ENCODE data around the gene BTBD9.

The BTBD9 gene

GRCh38 chr6:38179794-38180430, 459.8 kb downstream of the BTBD9 start:
- DNase-seq = no peak
- TF ChIP-seq GATA1 (IDR thresholded peaks at IDR 0.05; ENCODE audit: low read depth, low read length) (no peak), POLR2A (IDR thresholded peaks at IDR 0.05; ENCODE audit: low read length) (no peak)

- no peak for TF ChIP-seq GATA1 (IDR thresholded peaks at IDR 0.05; ENCODE audit: low read depth, low read length)
- no peak for TF ChIP-seq POLR2A (IDR thresholded peaks at IDR 0.05; ENCODE audit: low read length)
- no peak for DNase-seq
Observed at GRCh38 chr6:38179300-38179699, 460.4 kb downstream of the BTBD9 start.

DNA sequence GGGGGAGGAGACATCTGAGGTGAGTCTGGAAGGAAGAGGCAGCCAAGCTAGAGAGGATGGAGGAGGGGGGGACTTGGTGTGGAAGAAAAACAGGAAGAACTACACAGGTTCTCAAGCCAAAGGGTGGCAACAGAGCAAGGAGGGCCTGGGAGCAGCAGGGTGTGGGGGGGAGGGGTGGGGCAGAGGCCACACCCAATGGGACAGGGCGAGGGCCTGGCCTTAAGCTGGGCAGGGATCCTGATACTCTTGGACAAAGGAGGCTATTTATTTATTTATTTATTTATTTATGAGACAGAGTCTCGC, 461.2 kb downstream of the BTBD9 start:
- TF ChIP-seq POLR2A (IDR thresholded peaks at IDR 0.05; ENCODE audit: low read length) = no peak
- TF ChIP-seq GATA1 (IDR thresholded peaks at IDR 0.05; ENCODE audit: low read depth, low read length) = no peak
- DNase-seq = no peak

DNA sequence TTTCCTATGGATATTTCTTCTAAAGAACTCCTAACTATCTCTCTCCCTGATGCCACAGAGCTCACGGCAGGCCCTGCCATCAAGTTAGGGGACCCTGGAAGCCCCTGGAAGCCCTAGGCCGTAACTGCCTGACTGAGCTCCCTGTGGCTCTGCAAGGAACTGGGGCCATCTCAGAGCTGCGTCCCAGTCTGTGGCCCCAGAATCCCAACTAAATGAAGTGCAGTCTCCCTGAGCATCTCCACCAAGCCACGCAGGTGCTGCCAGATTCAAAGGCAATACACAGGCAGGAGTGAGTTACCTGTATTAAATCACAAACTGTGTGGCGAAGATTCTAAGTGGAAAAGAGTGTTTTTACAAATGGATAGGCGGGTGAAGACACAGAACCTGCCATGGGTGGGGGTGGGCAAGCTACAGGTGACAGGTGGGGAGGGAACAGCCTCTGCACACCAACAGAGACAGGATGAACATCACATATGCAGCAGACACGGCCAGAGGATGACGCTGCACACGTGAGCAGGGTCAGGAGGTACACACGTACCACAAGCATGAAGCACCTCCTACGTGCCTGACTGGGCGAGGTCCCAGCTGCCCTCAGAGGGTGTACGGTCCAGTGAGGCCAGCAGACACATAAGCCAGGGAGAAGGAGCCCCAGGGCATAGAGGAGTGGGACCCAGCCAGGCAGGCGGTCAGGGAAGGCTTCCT, 461.7 kb downstream of the BTBD9 start:
- no peak for TF ChIP-seq GATA1 (IDR thresholded peaks at IDR 0.05; ENCODE audit: low read depth, low read length)
- TF ChIP-seq POLR2A (IDR thresholded peaks at IDR 0.05; ENCODE audit: low read length) = no peak
- DNase-seq = no peak

- no peak for DNase-seq
- TF ChIP-seq GATA1 (IDR thresholded peaks at IDR 0.05; ENCODE audit: low read depth, low read length) (no peak), POLR2A (IDR thresholded peaks at IDR 0.05; ENCODE audit: low read length) (no peak)
Observed at GRCh38 chr6:38176797-38177751, 462.7 kb downstream of the BTBD9 start.

DNA sequence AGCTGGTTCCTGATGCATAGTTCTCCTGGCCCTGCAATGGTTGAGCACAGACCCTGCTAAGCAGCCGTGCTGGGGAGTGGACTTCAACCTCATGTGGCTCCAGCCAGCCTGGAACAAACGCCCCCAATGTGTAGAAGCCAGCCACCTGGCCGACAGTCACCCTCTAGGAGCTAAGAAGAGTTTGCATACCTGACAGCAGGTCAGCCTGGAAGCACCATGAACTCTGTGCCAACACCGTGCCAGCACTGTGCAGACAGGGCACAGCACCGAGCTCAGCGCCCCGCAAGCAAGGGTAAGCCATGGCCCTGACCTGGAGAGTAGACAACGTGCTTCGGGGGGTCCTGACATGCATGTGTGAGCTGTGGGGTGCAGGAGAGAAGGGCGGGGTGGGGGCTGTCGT, 463.9 kb downstream of the BTBD9 start:
- no peak for DNase-seq
- TF ChIP-seq GATA1 (IDR thresholded peaks at IDR 0.05; ENCODE audit: low read depth, low read length) = no peak
- TF ChIP-seq POLR2A (IDR thresholded peaks at IDR 0.05; ENCODE audit: low read length) = no peak

DNA sequence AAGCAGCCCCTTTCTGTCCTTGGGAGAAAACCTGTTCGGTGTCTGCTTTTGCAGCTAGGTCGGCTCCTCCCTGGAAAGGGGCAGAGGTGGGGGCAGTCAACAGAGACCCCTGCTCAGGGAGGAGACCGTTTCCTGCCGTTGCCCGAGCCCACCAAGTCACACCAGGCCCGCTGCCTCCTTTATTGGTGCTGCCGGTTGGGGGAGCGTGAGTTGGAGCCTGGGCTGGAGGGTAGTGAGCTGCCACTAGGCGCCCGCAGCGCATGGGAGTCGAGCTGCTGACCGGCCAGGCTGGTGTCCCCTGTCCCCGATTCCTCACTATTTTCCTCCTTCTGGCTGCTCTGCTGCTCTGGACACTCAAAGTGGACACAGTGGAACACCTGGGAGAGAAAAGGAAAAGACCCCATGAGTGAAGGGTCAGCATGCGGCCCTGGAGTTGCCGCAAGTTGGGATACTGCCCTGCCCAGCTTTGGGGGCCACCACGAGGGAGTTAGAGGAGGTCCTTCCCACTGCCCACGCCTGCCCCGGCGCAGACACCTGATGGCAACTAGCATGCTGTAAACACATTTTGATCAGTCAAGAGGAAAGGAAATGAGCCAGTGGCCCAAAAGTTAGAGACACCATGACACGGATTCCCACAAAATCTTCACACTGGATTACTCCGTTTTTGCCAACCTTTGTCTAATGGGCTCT, 464.8 kb downstream of the BTBD9 start:
- DNase-seq = no peak
- no peak for TF ChIP-seq GATA1 (IDR thresholded peaks at IDR 0.05; ENCODE audit: low read depth, low read length)
- TF ChIP-seq POLR2A (IDR thresholded peaks at IDR 0.05; ENCODE audit: low read length) = no peak

DNA sequence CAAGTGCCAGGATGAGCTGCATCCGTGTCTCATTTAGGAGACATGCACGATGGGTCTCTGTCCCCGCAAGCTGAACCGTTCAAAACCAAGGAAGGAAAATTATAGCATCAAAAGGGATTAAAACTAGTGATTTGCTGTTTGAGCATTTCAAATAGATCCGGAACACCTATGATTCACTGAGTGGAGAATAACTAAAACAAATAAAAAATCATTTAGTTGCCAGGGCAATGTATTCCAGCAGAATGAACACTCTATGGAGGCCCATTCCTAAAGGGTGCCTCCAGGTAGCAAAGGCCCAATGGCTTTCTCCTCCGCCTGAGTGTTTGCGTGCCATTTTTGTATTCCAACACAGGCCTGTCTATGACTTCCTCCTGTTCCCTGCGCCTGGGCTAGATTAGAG, 465.4 kb downstream of the BTBD9 start:
- no peak for DNase-seq

DNA sequence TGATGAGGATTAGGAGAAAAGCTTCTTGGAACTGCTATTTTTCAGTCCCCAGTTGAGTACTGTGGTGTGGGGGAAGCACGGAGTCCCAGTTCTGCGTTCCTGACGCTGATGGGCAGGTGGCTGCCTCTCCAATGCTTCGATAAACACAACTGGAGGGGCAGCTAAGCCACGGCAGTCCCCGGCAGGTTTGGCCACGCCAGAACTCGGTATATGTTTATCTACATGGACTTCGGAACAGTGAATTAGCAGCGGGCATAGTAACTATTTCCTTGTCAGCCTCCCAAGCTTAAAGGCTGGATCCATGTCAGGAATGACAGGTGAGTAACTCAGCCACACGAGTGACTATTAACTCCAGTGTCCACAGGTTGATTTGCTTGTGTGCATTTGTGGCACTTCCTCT, 465.8 kb downstream of the BTBD9 start:
- TF ChIP-seq POLR2A (IDR thresholded peaks at IDR 0.05; ENCODE audit: low read length) (no peak), GATA1 (IDR thresholded peaks at IDR 0.05; ENCODE audit: low read depth, low read length) (no peak)
- no peak for DNase-seq

More for the DNA sequence above, 465.4 kb downstream of the BTBD9 start:
- no peak for TF ChIP-seq GATA1 (IDR thresholded peaks at IDR 0.05; ENCODE audit: low read depth, low read length)
- TF ChIP-seq POLR2A (IDR thresholded peaks at IDR 0.05; ENCODE audit: low read length) = no peak

DNA sequence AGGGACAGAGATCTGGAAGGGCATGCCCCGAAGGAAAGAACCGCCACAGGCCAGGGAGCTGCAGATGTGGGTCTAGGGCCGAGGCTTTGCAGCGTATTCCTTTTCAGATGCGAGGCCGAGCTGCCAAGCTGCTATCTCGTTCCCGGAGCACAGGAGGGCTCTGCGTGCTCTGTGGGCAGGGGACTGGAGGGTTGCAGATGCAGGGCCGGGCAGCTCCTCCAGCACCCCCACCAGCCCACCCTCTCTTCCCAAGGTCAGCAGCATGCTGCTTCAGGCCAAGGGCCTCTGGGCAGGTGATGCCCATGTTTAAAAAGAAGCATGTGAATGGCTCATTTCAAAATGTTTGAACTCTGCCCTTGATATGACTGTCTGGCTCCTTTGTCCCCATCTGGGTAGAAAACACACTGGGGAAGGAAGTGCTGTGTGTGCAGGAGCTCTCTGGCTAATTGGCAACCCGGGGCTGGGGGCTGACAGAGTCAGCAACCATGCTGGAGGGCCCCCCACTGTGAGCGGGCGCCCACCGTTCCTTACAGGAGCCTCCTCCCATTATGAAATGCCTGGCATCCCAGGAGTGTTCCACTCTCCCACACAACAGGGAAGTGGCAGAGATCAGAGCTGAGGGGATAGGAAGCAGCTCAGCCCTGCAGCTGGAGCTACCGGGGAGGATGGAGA, 466.9 kb downstream of the BTBD9 start:
- TF ChIP-seq GATA1 (IDR thresholded peaks at IDR 0.05; ENCODE audit: low read depth, low read length) (no peak), POLR2A (IDR thresholded peaks at IDR 0.05; ENCODE audit: low read length) (no peak)
- DNase-seq = no peak

DNA sequence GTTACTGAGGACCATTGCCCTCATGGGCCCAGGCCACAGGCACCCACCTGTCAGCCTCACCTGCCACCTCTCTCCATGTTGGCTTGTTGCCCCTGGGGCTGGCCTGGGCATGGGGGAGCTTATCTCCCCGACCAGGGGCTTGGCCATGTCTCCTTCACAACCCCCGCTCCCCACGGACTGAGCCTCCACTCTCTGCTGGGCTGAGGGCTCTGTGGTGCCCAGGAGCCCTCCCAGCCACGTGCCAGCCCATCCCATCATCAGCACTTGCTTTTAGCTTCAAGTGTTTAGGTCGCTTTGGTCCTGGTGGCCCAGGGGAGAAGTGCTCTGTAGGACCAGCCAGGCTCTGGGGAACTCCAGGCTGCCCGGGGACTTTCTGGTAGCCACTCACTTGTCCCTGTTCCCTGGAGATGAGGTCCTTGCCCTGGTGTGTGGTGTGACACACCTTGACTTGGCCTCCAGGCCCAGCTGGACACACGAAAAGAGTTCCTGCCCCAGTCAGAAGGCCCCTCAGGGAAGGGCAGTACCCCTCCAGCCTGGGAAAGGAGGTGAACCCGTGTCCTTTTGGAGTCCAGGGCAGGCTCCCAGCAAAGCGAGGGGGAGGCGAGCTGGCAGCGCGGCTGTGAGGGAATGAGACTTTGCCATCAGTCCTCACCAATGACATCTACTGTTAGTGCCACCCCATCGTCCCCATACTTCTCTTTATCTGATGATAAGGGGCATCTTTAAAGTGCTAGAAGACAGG, 467.6 kb downstream of the BTBD9 start:
- DNase-seq = no peak
- TF ChIP-seq GATA1 (IDR thresholded peaks at IDR 0.05; ENCODE audit: low read depth, low read length) (no peak), POLR2A (IDR thresholded peaks at IDR 0.05; ENCODE audit: low read length) (no peak)

- no peak for DNase-seq
- TF ChIP-seq POLR2A (IDR thresholded peaks at IDR 0.05; ENCODE audit: low read length) (no peak), GATA1 (IDR thresholded peaks at IDR 0.05; ENCODE audit: low read depth, low read length) (no peak)
Observed at GRCh38 chr6:38170666-38171355, 468.9 kb downstream of the BTBD9 start.

All from erythroblast (primary cell).